ENCODE results near the gene SSH3.

DNA sequence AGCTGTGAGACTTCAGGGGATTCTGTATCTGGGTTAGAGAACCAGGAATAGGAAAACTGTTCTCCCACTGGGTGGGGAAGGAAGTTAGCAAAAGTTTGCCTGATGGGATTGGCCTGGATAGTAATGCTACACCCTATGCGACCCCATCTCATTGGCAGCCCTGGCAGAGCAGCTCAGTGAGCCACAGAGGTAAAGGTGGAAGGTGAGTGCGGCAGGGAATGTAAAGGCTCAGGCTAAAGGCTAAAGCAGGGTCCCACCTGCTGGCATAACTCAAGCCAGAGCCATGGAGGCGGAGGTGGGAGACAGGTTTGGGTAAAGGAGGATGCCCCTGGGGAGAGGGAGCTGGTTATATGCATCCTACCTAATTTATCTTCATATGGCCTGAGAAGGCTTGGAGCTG, 18.7 kb downstream of the SSH3 start:
- TF ChIP-seq POLR2A (IDR thresholded peaks at IDR 0.05) (no peak), POLR2AphosphoS5 (IDR thresholded peaks at IDR 0.05) (no peak)
- TF ChIP-seq, protein P1, sequence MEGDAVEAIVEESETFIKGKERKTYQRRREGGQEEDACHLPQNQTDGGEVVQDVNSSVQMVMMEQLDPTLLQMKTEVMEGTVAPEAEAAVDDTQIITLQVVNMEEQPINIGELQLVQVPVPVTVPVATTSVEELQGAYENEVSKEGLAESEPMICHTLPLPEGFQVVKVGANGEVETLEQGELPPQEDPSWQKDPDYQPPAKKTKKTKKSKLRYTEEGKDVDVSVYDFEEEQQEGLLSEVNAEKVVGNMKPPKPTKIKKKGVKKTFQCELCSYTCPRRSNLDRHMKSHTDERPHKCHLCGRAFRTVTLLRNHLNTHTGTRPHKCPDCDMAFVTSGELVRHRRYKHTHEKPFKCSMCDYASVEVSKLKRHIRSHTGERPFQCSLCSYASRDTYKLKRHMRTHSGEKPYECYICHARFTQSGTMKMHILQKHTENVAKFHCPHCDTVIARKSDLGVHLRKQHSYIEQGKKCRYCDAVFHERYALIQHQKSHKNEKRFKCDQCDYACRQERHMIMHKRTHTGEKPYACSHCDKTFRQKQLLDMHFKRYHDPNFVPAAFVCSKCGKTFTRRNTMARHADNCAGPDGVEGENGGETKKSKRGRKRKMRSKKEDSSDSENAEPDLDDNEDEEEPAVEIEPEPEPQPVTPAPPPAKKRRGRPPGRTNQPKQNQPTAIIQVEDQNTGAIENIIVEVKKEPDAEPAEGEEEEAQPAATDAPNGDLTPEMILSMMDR (IDR thresholded peaks at IDR 0.05 in 8 of 11, conservative IDR thresholded peaks at IDR 0.05 in 3 of 11): no peak

Measured in spleen (tissue), 7 donors.